HG03460 (cell line): ENCODE data around the gene DPYD.

Experiments used
- ATAC-seq: cut with Tn5 transposase; IDR thresholded peaks from one replicate; pipeline ENCODE4 v1.9.1; 2021; ENCODE audit not compliant: unreplicated experiment

Gene DPYD

GRCh38 chr1:97073169-97073568 lies 847.7 kb downstream of the DPYD start:
- no peak for ATAC-seq

DNA sequence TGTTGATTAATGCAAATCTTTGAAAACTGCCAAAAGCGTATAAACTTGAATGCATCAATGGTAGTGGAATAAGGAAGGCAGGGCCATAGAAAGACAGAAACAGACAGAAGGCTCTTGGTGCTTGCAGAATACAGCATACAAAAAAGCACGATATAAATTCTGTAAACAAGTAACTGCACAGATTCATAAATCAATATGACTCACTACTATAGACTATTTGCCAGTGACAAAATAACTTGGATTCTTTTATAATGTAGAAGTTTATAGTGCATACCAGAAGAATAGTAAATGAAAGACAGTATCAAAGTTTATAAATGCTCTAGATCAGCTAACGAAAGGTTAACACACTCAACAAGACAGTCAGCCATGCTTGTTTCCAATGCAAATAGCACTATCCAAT lies 849.7 kb downstream of the DPYD start:
- ATAC-seq, result no peak

DNA sequence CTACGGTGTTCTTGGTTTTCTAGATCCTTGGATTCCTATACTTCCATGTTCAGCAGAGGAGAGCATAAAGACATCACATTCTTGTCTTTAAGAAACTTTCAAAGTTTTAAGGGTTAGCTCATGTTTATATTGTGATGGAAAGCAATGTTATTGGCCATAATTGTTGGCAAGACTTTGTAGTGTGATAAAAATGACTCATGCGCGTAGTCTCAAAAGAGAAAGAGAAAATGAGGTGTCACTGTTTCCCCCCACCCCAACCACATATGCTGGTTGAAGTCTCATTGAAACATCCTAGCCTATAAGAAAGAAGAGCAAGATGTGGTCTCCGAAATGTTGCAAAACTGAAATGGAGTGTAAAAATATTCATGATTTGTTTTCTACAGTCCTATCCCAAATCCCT lies 850.5 kb downstream of the DPYD start:
- ATAC-seq, result no peak

- ATAC-seq, result no peak
These were observed 851.5 kb downstream of the DPYD start for GRCh38 chr1:97069312-97069711.

DNA sequence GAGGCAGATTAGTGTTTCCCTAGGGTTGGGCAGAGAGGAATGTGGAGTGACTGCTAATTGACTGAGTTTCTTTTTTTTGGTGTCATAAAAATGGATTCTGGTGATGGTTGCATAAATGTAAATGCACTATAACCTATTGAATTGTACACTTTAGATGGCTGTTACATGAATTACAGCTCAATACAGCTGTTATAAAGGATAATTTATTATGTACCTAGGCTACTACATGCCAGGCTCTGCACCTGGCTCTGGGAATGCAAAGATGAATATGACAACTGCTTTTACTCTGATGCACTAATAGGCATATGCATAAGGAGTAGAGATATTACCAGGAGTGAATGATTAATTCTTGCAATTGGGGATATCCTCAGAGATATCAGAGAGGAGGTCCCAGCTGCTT lies 854.0 kb downstream of the DPYD start:
- no peak for ATAC-seq

- ATAC-seq, result no peak
These were observed 857.3 kb downstream of the DPYD start for GRCh38 chr1:97063532-97063931.

DNA sequence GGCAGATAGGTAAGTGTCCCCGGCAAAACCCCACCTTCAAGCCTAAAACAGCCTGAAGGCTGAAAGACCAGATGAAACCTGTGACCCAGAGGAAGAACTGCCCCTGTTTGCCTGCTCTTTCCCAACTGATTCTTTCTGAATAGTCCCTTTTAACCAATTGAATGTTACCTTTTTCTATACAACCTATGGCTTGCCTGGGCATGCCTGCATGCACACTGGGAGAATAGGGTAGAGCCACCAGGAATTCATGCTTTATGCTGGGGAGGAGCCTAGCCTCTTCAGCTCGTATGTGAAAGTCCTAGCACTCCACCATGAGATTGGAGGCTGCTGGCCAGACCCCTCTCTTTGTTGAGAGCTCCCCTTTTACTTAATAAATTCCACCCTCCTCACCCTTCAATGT lies 859.2 kb downstream of the DPYD start:
- no peak for ATAC-seq

DNA sequence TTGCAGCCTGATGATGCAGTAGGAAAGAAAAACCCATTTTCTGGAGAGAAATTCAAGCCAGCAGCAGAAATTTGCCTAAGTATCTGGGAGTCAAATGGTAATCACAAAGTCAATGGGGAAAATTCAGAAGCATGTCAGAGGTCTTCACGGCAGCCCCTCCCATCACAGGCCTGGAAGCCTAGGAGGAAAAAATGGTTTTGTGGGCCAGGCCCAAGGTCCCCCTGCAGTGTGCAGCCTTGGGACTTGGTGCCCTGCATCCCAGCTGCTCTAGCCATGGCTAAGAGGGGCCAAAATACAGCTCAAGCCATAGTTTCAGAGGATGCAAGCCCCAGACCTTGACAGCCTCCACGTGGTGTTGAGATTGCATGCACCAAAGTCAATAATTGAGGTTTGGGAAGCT lies 864.4 kb downstream of the DPYD start:
- ATAC-seq, result no peak

GRCh38 chr1:97053268-97053667 lies 867.6 kb downstream of the DPYD start:
- no peak for ATAC-seq

- no peak for ATAC-seq
These were observed 869.0 kb downstream of the DPYD start for GRCh38 chr1:97051823-97052222.

GRCh38 chr1:97050506-97050905 lies 870.3 kb downstream of the DPYD start:
- ATAC-seq, result no peak

GRCh38 chr1:97047421-97047793 lies 873.4 kb downstream of the DPYD start:
- ATAC-seq, result no peak

DNA sequence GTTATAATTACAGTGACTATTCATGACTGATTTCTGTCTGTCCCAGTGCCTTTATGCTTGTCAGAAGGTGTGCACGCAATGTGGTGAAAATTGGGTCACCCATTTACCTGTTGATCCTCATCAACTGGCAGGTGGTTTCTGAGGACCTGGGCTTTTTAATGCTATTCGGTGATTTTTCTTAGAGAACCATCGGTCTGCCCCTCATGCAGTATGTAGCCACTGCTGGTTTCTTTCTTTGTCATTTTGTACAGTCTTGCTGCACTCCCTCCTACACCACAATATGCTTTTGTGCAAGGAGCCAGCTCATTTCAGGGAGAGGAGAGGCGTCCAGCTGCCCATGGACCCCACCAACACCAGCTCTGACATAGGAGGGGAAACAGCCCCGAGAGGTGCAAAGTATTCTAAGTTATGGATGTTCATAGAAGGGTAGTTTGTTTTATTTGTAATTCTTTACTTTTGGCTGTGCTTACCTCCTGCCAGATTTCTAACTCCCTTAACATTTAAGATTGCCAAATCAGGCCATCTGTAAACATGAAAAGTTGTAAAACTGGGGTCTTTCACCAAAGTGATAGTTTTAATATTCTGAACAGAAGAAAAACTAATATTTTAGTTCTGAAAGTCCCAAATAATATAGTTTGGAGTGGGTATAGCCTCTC lies 873.9 kb downstream of the DPYD start:
- ATAC-seq, result no peak

DNA sequence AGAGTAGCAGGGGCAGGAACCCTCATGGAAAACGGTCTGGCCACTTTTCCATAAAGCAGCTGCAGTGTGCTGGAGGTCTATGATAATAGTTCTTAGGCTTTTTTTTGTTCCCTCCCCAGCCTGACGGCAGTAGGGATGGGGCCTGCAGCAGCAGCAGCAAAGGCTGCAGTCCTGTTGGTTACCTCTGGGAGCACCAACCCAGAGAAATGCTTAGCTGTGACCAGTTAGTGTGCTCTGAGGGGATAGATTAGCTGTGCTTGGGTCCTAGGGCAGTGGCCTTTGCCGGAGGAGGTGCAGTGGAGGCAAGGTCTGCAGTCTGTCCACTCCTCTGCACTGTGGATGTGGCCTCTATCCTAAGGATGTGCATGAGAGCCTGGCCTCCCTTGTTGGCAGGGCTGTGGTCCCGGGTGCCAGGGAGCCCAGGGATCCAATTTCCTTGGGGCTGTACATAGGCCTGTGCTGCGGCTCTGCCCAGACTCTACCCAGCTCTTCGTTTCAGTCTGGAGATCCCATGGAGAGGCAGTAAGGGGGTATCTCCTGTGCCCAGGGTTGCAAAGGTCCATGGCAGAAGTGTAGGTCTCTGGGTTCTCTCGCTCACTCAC lies 876.6 kb downstream of the DPYD start:
- ATAC-seq, result no peak

- ATAC-seq, result no peak
These were observed 878.3 kb downstream of the DPYD start for GRCh38 chr1:97042551-97042950.

- no peak for ATAC-seq
These were observed 879.8 kb downstream of the DPYD start for GRCh38 chr1:97041026-97041425.

- no peak for ATAC-seq
These were observed 882.4 kb downstream of the DPYD start for GRCh38 chr1:97038410-97038809.

- ATAC-seq, result no peak
These were observed 886.2 kb downstream of the DPYD start for GRCh38 chr1:97034651-97035050.

DNA sequence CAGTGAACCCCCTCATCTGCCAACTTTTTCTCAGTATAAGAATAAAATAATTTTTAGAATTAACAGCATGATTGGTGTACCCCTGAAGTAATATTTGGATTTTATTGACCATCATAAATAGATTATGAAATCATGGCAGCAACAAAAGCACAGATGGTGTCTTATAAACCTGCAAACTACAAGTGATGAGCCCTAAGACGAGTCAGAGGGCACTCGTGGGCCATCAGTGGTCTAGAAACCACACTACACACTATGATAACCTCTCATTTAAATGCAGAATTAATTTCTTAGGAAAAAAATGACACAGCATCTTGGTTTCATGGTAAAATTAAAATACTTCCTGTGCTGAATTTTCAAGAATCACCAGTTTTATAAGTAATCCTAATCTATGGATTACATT lies 886.9 kb downstream of the DPYD start:
- ATAC-seq, result no peak
